HepG2 (cell line): ENCODE measurements around the gene CSMD2. TPM values are rescaled to one million over a fixed set of nuclear protein-coding genes. Genes with fewer than 3 reads are reported as not detected.

Experiments
- ATAC-seq: fragments of 200-7000 bp; cut with Tn5 transposase; 3 replicates; pipeline ENCODE4 v1.9.1; 2020; ENCODE audit warnings: mild to moderate bottlenecking, moderate library complexity
- BruUV-seq: library from RNA; stranded (reverse); fragments of 400-500 nt; replicated peaks from 2 replicates; lab custom pipeline; 2021; lab: Mats Ljungman, UMichigan
- CTCF ChIA-PET: fragments of 300-600 bp; formaldehyde crosslinking; extraction: SDS; loops from one replicate; lab custom pipeline; 2021; ENCODE audit warnings: low total read pairs, inconsistent platforms, low intra/inter-chr PET ratio; lab: Yijun Ruan, JAX
- POLR2A ChIA-PET: fragments of 350-600 bp; sonication (Branson Sonifier 250); formaldehyde crosslinking; loops from one replicate; lab custom pipeline; 2020; ENCODE audit warnings: antibody characterized with exemption, inconsistent platforms; lab: Yijun Ruan, JAX
- DNase-seq: peaks from one replicate; pipeline ENCODE4 v3.0.0-alpha.2; 2015; ENCODE audit warnings: low spot score
- FAIRE-seq: peaks from 3 replicates; lab custom pipeline; 2011; peaks lifted over from hg19 to GRCh38; lab: Jason Lieb, UNC
- H2AFZ ChIP-seq: one replicate; pipeline ENCODE4 v1.6.1; 2011; ENCODE audit warnings: low read length, inconsistent platforms
- H3K27ac ChIP-seq: fragments of 300-600 bp; 3 replicates; pipeline ENCODE4 v1.8.0; 2011; ENCODE audit warnings: mixed run types, mild to moderate bottlenecking, mixed read lengths, low read length, inconsistent platforms; ENCODE audit not compliant: insufficient read depth; ENCODE audit errors: extremely low read length
- H3K27me3 ChIP-seq, 2 experiments: fragments of 200-600 bp in 1 of 2; 2 replicates in 1 of 2; 3 replicates in 1 of 2; pipeline versions ENCODE4 v1.6.0 to v1.8.0; 2011; ENCODE audit warnings: low read length in 2 of 2, mild to moderate bottlenecking in 2 of 2, moderate library complexity in 2 of 2, inconsistent platforms in 1 of 2; ENCODE audit not compliant: insufficient read depth in 2 of 2, control insufficient read depth in 1 of 2
- H3K36me3 ChIP-seq, 2 experiments: fragments of 200-600 bp in 1 of 2; replicated peaks in 1 of 2; 2 replicates in 1 of 2; 3 replicates in 1 of 2; pipeline versions ENCODE4 v1.5.1 to v1.8.0; 2011; ENCODE audit warnings: low read length in 2 of 2, inconsistent platforms in 1 of 2; ENCODE audit not compliant: insufficient read depth in 2 of 2, control insufficient read depth in 1 of 2
- H3K4me1 ChIP-seq: 2 replicates; pipeline ENCODE4 v1.5.1; 2012; ENCODE audit warnings: low read length, inconsistent platforms; ENCODE audit not compliant: insufficient read depth
- H3K4me2 ChIP-seq: 2 replicates; pipeline ENCODE4 v1.6.0; 2011; ENCODE audit warnings: low read depth, low read length, inconsistent platforms
- H3K4me3 ChIP-seq, 3 experiments: fragments of 200-600 bp in 1 of 3; sonication (generic), shearing (Covaris generic) in 1 of 3; replicated peaks in 1 of 3; 2 replicates each; pipeline ENCODE4 v1.5.1; 2011 to 2016; ENCODE audit warnings: low read length in 3 of 3, inconsistent platforms in 2 of 3, low read depth in 2 of 3, mild to moderate bottlenecking in 2 of 3, control low read depth in 1 of 3, mixed read lengths in 1 of 3; ENCODE audit not compliant: insufficient read depth in 1 of 3
- H3K79me2 ChIP-seq: one replicate; pipeline ENCODE4 v1.6.1; 2011; ENCODE audit warnings: low read length, inconsistent platforms; ENCODE audit not compliant: insufficient read depth
- H3K9ac ChIP-seq: 2 replicates; pipeline ENCODE4 v1.6.0; 2011; ENCODE audit warnings: mild to moderate bottlenecking, low read depth, low read length, inconsistent platforms; ENCODE audit not compliant: insufficient read depth
- H3K9me3 ChIP-seq: 2 replicates; pipeline ENCODE4 v1.5.1; 2012; ENCODE audit warnings: mild to moderate bottlenecking, low read length
- H4K20me1 ChIP-seq: 2 replicates; pipeline ENCODE4 v1.6.0; 2011; ENCODE audit warnings: inconsistent platforms, mild to moderate bottlenecking, low read length, moderate library complexity; ENCODE audit not compliant: insufficient read depth
- BRCA1 ChIP-seq: sonication (generic); formaldehyde crosslinking; IDR thresholded peaks from 2 replicates; pipeline ENCODE4 v1.4.0; 2020; ENCODE audit warnings: missing genetic modification reagents
- FOXM1 ChIP-seq: sonication (generic); formaldehyde crosslinking; IDR thresholded peaks from 2 replicates; pipeline ENCODE4 v1.5.0; 2020; ENCODE audit warnings: missing genetic modification reagents
- GZF1 ChIP-seq: sonication (generic); formaldehyde crosslinking; IDR thresholded peaks from 2 replicates; pipeline ENCODE4 v1.5.1; 2020; ENCODE audit warnings: mild to moderate bottlenecking, missing genetic modification reagents
- HDAC1 ChIP-seq: sonication (generic); formaldehyde crosslinking; IDR thresholded peaks from 2 replicates; pipeline ENCODE4 v1.5.1; 2020; ENCODE audit warnings: mild to moderate bottlenecking, missing genetic modification reagents
- HDAC6 ChIP-seq: fragments of 200-600 bp; sonication (generic); IDR thresholded peaks from 2 replicates; pipeline ENCODE4 v1.7.0; 2017; ENCODE audit warnings: mild to moderate bottlenecking, antibody characterized with exemption, low read length, low read depth
- KDM5B ChIP-seq: sonication (generic); formaldehyde crosslinking; IDR thresholded peaks from 2 replicates; pipeline ENCODE4 v1.4.0; 2020; ENCODE audit warnings: missing genetic modification reagents, mild to moderate bottlenecking, borderline replicate concordance
- MTF2 ChIP-seq: sonication (generic); formaldehyde crosslinking; IDR thresholded peaks from 2 replicates; pipeline ENCODE4 v1.5.0; 2020; ENCODE audit warnings: missing genetic modification reagents, borderline replicate concordance
- NR2F1 ChIP-seq, 2 experiments: fragments of 450-650 bp in 1 of 2; formaldehyde crosslinking in 1 of 2; IDR thresholded peaks; 2 replicates each; pipeline versions ENCODE4 v1.5.0 to v1.6.1; 2016 to 2020; ENCODE audit warnings: mild to moderate bottlenecking in 1 of 2, missing compliant biosample characterization in 1 of 2, missing genetic modification reagents in 1 of 2, moderate library complexity in 1 of 2
- SIX4 ChIP-seq: sonication (generic); formaldehyde crosslinking; IDR thresholded peaks from 2 replicates; pipeline ENCODE4 v1.4.0; 2020; ENCODE audit warnings: missing genetic modification reagents
- XRCC5 ChIP-seq: fragments of 200-400 bp; formaldehyde crosslinking; optimal IDR thresholded peaks from 2 replicates; pipeline ENCODE3; 2017; ENCODE audit warnings: mild to moderate bottlenecking, low read length
- ZFP90 ChIP-seq: sonication (generic); formaldehyde crosslinking; IDR thresholded peaks from 2 replicates; pipeline ENCODE4 v1.8.0; 2022; ENCODE audit warnings: missing genetic modification reagents, mild to moderate bottlenecking, inconsistent platforms, borderline replicate concordance
- ZNF331 ChIP-seq: sonication (generic); formaldehyde crosslinking; IDR thresholded peaks from 2 replicates; pipeline ENCODE4 v1.4.0; 2020; ENCODE audit warnings: missing genetic modification reagents
- ZNF570 ChIP-seq: sonication (generic); formaldehyde crosslinking; IDR thresholded peaks from 2 replicates; pipeline ENCODE4 v1.4.0; 2020; ENCODE audit warnings: mild to moderate bottlenecking, missing genetic modification reagents, borderline replicate concordance
- ZNF629 ChIP-seq: sonication (generic); formaldehyde crosslinking; conservative IDR thresholded peaks from 2 replicates; pipeline ENCODE4 v1.5.0; 2020; ENCODE audit warnings: missing genetic modification reagents
- WGBS: methylation state at CpG from one replicate; pipeline ENCODE4 v1.1.6; 2017; ENCODE audit warnings: low lambda C conversion rate; 5-methylcytosine and 5-hydroxymethylcytosine counted together
- in situ Hi-C: cut with HindIII; loops from 2 replicates; pipeline ENCODE4 v1.10.0; 2017; ENCODE audit warnings: low pct_unique_long_range_greater_than_20kb; ENCODE audit not compliant: extremely low pct_ligation_motif_present
- intact Hi-C: fragments of 100-400 bp; cut with micrococcal nuclease; formaldehyde crosslinking; loops from one replicate; pipeline ENCODE4 v1.10.0; 2022; ENCODE audit not compliant: unreplicated experiment
- polyA plus RNA-seq, 8 experiments: library from polyadenylated mRNA; depleted of rRNA in 3 of 8; stranded (reverse) in 7 of 8; unstranded in 1 of 8; fragments of >200 nt; fragmentation: Illumina TruSeq in 4 of 8; extraction: Trizol in 4 of 8; gene quantifications; 2 replicates each; pipeline versions ENCODE4 v1.2.1 to v1.2.3, GENCODE V29; 2011 to 2016; ENCODE audit warnings: low read depth in 4 of 8, missing spikeins in 1 of 8, mixed read lengths in 1 of 8; ENCODE audit not compliant: insufficient read depth in 1 of 8
- total RNA-seq, 5 experiments: library from RNA; depleted of rRNA; stranded (reverse); fragments of >200 nt; fragmentation: Illumina TruSeq; extraction: Trizol; gene quantifications; 2 replicates each; pipeline ENCODE4 v1.2.3, GENCODE V29; 2016; ENCODE audit warnings: low read depth in 1 of 5
- TF ChIP-seq, protein P1 (sequence below): sonication (generic); formaldehyde crosslinking; IDR thresholded peaks from 2 replicates; pipeline ENCODE4 v1.9.0; 2022; ENCODE audit warnings: missing genetic modification reagents, mild to moderate bottlenecking, borderline replicate concordance
- TF ChIP-seq, protein P2 (sequence below): sonication (generic); formaldehyde crosslinking; IDR thresholded peaks from 2 replicates; pipeline ENCODE4 v1.4.0; 2020; ENCODE audit warnings: mild to moderate bottlenecking, missing genetic modification reagents

Gene CSMD2
- total and polyA plus RNA-seq, 2 of the 13 experiments (the other 11 are each of a cell fraction or from before 2014, with no cell fraction given) = not detected

GRCh38 chr1:33986390-33987095, 178.5 kb downstream of the CSMD2 start:
- BruUV-seq = no TSS peak
- CTCF ChIA-PET = no interaction called here
- FAIRE-seq = no peak

DNA sequence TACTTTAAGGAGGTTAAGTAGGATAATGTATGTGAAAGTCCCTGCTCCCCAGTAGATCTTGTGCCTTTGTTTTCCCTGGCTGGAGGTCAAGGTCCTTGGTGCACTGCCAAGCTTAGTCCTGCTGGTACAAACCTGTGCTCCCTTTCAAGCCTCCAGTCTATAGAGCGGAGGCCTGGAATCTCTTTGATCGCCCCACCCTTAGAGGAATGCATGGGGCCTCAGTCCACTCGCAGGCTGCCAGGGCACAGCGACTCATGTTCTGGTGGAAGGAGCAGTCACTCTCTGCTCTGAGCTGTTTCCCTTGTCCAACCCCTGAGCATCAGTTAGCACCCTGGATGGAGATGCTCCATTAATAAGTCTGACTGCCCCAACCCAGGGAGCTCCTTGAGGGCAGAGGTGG, 179.4 kb downstream of the CSMD2 start:
- POLR2A ChIA-PET = no interaction called here
- no TSS peak for BruUV-seq
- no peak overlapping the region for H3K27ac ChIP-seq
- no peak overlapping the region for H2AFZ ChIP-seq
- CTCF ChIA-PET = no interaction called here
- no peaks in the 10 kb centered on the region; a peak in 1 of 5 replicates for H3K27me3 ChIP-seq
- H3K36me3 ChIP-seq = no peaks in the 10 kb centered on the region
- no peak for FAIRE-seq
- no peaks in the 10 kb centered on the region for H3K4me1 ChIP-seq
- no peaks in the 10 kb centered on the region for H4K20me1 ChIP-seq
- ATAC-seq = peak; percentile 51; the same call in 1 of the 3 replicates
- H3K4me3 ChIP-seq = no peak overlapping the region
- H3K9me3 ChIP-seq = no peaks in the 10 kb centered on the region
- H3K9ac ChIP-seq = no peak overlapping the region
- no peak overlapping the region for H3K4me2 ChIP-seq
- intact Hi-C loops = no loop called here
- in situ Hi-C loops = no loop called here
- H3K79me2 ChIP-seq = no peaks in the 10 kb centered on the region
- peak; percentile 4 for DNase-seq
- WGBS = no CpG with 5 or more reads among the region's 4 CpGs
- TF ChIP-seq FOXM1 (CRISPR knock-in tag) (no peak), SIX4 (CRISPR knock-in tag) (no peak), HDAC6 (no peak), MTF2 (no peak), ZNF570 (CRISPR knock-in tag) (no peak), ZFP90 (CRISPR knock-in tag) (no peak), HDAC1 (CRISPR knock-in tag) (no peak), GZF1 (no peak), NR2F1 (CRISPR knock-in tag; IDR thresholded peaks at IDR 0.05) (no peak), XRCC5 (no peak), BRCA1 (CRISPR knock-in tag) (no peak), KDM5B (no peak)
- TF ChIP-seq, protein P1, sequence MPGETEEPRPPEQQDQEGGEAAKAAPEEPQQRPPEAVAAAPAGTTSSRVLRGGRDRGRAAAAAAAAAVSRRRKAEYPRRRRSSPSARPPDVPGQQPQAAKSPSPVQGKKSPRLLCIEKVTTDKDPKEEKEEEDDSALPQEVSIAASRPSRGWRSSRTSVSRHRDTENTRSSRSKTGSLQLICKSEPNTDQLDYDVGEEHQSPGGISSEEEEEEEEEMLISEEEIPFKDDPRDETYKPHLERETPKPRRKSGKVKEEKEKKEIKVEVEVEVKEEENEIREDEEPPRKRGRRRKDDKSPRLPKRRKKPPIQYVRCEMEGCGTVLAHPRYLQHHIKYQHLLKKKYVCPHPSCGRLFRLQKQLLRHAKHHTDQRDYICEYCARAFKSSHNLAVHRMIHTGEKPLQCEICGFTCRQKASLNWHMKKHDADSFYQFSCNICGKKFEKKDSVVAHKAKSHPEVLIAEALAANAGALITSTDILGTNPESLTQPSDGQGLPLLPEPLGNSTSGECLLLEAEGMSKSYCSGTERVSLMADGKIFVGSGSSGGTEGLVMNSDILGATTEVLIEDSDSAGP (CRISPR knock-in tag) = no peak
- TF ChIP-seq, protein P2, sequence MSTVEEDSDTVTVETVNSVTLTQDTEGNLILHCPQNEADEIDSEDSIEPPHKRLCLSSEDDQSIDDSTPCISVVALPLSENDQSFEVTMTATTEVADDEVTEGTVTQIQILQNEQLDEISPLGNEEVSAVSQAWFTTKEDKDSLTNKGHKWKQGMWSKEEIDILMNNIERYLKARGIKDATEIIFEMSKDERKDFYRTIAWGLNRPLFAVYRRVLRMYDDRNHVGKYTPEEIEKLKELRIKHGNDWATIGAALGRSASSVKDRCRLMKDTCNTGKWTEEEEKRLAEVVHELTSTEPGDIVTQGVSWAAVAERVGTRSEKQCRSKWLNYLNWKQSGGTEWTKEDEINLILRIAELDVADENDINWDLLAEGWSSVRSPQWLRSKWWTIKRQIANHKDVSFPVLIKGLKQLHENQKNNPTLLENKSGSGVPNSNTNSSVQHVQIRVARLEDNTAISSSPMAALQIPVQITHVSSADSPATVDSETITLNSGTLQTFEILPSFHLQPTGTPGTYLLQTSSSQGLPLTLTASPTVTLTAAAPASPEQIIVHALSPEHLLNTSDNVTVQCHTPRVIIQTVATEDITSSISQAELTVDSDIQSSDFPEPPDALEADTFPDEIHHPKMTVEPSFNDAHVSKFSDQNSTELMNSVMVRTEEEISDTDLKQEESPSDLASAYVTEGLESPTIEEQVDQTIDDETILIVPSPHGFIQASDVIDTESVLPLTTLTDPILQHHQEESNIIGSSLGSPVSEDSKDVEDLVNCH = no peak

More at GRCh38 chr1:33986390-33987095, 178.5 kb downstream of the CSMD2 start:
- POLR2A ChIA-PET = no interaction called here
- Histone ChIP-seq H4K20me1 (no peaks in the 10 kb centered on the region), H3K9ac (no peak overlapping the region), H3K27me3 (no peaks in the 10 kb centered on the region; a peak in 1 of 5 replicates), H2AFZ (no peak overlapping the region), H3K4me2 (no peak overlapping the region), H3K36me3 (no peaks in the 10 kb centered on the region), H3K79me2 (no peaks in the 10 kb centered on the region), H3K4me3 (no peak overlapping the region), H3K27ac (no peak overlapping the region), H3K9me3 (no peaks in the 10 kb centered on the region), H3K4me1 (no peaks in the 10 kb centered on the region)
- in situ Hi-C loops (no loop called here), intact Hi-C loops (no loop called here)
- peak; percentile 47; the same call in 1 of the 2 replicates for TF ChIP-seq ZNF629 (CRISPR knock-in tag)
- TF ChIP-seq ZNF331 (CRISPR knock-in tag) = no peak
- no peak for DNase-seq
- WGBS = 0% methylated on average over 3 of the region's 5 CpGs
- ATAC-seq = peak; percentile 37; the same call in 1 of the 3 replicates
